Upper lobe of left lung (tissue), 4 donors: Measurements from ENCODE around the gene SLC2A2.

Experiments used
- POLR2A ChIP-seq, 4 donors: fragments of 450-650 bp; IDR thresholded peaks; one replicate each; pipeline ENCODE4 v1.5.1; 2016 to 2017; ENCODE audit warnings: antibody characterized with exemption in 4 of 4, mild to moderate bottlenecking in 2 of 4
- POLR2AphosphoS5 ChIP-seq, 2 donors: sonication (generic); formaldehyde crosslinking; IDR thresholded peaks; one replicate each; pipeline ENCODE4 v1.5.1; 2017; ENCODE audit warnings: antibody characterized with exemption in 2 of 2

DNA sequence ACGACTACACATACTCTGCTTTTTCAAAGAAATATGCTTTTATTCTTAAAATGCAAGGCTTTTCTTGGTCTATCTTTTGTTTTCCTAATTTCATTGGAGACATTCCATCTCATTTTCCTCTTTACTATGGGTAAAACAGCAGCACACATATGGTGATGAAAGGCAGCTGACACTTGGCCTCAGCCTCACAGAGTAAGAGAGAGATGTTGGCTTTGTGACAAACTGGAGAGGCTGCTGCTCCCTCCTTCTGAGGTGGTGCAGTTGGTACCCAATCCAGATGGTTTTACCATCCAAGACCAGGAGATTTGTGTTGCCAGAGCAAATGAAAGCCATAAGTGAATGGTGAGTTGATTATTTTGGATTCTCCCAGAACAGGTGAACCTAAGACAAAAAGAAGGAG lies 13.2 kb upstream of the SLC2A2 start:
- TF ChIP-seq POLR2A (IDR thresholded peaks at IDR 0.05): no peak
- no peak for TF ChIP-seq POLR2AphosphoS5 (IDR thresholded peaks at IDR 0.05)
